Measurements from ENCODE around the gene DNAH9. TPM values are rescaled to one million over a fixed set of nuclear protein-coding genes. Genes with fewer than 3 reads are reported as not detected.

The DNAH9 gene
- total and polyA plus RNA-seq, 8 donors: 0.28 to 18.3 (median 0.42) TPM; not detected in 2

GRCh38 chr17:11638700-11639265 lies 40.5 kb downstream of the DNAH9 start:
- DNase-seq: no peak
- no peaks in the 10 kb centered on the region for H3K4me1 ChIP-seq
- no peaks in the 10 kb centered on the region for H3K36me3 ChIP-seq
- H3K27me3 ChIP-seq: no peaks in the 10 kb centered on the region
- H3K27ac ChIP-seq: no peak overlapping the region
- H3K4me3 ChIP-seq: no peak overlapping the region
- H3K9me3 ChIP-seq: no peaks in the 10 kb centered on the region
- TF ChIP-seq POLR2AphosphoS5 (IDR thresholded peaks at IDR 0.05): no peak
- no peak for TF ChIP-seq CTCF (IDR thresholded peaks at IDR 0.05)
- TF ChIP-seq POLR2A (IDR thresholded peaks at IDR 0.05): no peak
- TF ChIP-seq EP300 (IDR thresholded peaks at IDR 0.05): no peak
- WGBS, 5 donors: 61 to 86% (median 82%) methylated on average over 2 of the region's 2 CpGs
- intact Hi-C loops (cut with DNase I; ENCODE audit: low total_unique reads): no loop called here

DNA sequence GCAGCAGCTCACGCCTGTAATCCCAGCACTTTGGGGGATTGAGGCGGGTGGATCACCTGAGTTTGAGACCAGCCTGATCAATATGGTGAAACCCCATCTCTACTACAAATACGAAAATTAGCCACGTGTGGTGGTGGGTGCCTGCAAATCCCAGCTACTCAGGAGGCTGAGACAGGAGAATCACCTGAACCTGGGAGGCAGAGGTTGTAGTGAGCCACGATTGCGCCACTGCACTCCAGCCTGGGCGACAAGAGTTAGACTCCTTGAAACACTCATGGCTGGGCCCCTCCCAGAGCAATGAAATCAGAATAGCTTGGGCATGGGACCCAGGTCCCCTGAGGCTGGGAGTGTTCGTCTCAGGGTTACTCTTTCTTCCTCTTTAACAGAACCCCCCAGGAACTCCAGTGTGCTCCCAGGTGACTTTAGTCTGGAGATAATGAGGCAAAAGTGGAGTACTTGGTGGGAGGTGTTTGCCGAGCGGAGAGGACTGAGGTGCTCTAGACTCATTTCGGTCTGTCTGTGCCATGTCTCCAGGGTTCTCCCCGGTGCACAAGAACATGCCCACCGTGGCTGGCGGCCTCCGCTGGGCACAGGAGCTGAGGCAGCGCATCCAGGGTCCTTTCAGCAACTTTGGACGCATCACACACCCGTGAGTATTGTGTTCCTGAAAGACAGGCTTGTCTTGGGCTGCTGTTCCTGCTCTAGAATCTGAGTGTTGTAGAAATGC lies 41.6 kb downstream of the DNAH9 start:
- peaks cover 0 to 5% (median 0%) of the 10 kb centered on the region in 4 donors for H3K4me1 ChIP-seq
- no peak for DNase-seq
- intact Hi-C loops (cut with DNase I; ENCODE audit: low total_unique reads): no loop called here
- no peak overlapping the region for H3K4me3 ChIP-seq
- 81 to 88% (median 85%) methylated on average over 13 to 18 of the region's 18 CpGs for WGBS, 5 donors
- no peaks in the 10 kb centered on the region for H3K9me3 ChIP-seq
- H3K36me3 ChIP-seq: no peaks in the 10 kb centered on the region
- TF ChIP-seq POLR2A (IDR thresholded peaks at IDR 0.05) (no peak), EP300 (IDR thresholded peaks at IDR 0.05) (no peak), CTCF (IDR thresholded peaks at IDR 0.05) (no peak), POLR2AphosphoS5 (IDR thresholded peaks at IDR 0.05) (no peak)
- no peaks in the 10 kb centered on the region for H3K27me3 ChIP-seq
- no peak overlapping the region for H3K27ac ChIP-seq

- TF ChIP-seq POLR2AphosphoS5 (IDR thresholded peaks at IDR 0.05): no peak
- TF ChIP-seq POLR2A (IDR thresholded peaks at IDR 0.05): no peak
- TF ChIP-seq CTCF (IDR thresholded peaks at IDR 0.05): no peak
- TF ChIP-seq EP300 (IDR thresholded peaks at IDR 0.05): no peak
- H3K27me3 ChIP-seq: no peaks in the 10 kb centered on the region
- no peak overlapping the region for H3K4me3 ChIP-seq
- peaks cover 0 to 5% (median 0%) of the 10 kb centered on the region in 4 donors for H3K4me1 ChIP-seq
- H3K36me3 ChIP-seq: no peaks in the 10 kb centered on the region
- intact Hi-C loops (cut with DNase I; ENCODE audit: low total_unique reads): no loop called here
- no peaks in the 10 kb centered on the region for H3K9me3 ChIP-seq
- no peak overlapping the region for H3K27ac ChIP-seq
- 47 to 66% (median 61%) methylated on average over 2 of the region's 2 CpGs for WGBS, 5 donors
- DNase-seq: no peak
Observed at GRCh38 chr17:11640463-11640814, 42.2 kb downstream of the DNAH9 start.

DNA sequence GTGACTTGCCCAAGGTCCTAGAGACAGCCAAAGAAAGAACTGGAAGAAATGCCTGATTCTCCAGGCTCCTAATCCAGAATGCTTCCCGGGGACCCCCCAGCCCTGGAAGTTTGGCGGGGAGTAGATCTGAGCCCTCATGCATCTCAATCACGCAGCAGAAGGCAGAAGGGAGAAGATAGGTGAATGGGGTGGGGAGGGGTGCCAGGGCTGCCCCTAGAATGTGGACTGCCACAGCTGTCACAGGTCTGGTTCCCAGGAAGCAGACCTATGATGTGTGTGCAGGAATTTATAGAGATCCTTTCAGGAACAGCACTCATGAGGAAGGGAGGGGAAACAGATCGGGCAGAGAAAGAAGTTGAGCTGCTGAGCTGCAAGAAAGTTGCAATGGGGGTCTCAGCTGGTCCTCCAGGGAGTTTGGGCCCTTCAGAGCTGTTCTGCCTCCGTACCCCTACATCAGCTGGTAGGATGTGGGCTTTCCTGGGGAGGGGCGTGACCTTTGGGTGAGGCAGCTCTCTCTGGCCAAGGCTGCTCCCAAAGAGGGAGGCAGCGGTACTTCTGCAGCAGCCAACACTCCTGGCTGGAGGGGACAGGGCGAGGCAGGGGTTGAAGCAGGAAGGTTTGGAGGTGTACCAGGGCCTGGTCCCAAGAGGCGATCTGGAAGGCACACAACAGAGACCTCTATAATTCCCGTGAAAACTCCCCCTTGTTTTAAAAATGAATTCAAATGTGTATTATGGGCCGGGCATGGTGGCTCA lies 43.4 kb downstream of the DNAH9 start:
- Histone ChIP-seq H3K27ac (no peak overlapping the region), H3K36me3 (no peaks in the 10 kb centered on the region), H3K27me3 (no peaks in the 10 kb centered on the region), H3K9me3 (no peaks in the 10 kb centered on the region), H3K4me1 (peaks cover 0 to 5% (median 0%) of the 10 kb centered on the region in 4 donors), H3K4me3 (no peak overlapping the region)
- intact Hi-C loops (cut with DNase I; ENCODE audit: low total_unique reads): no loop called here
- TF ChIP-seq POLR2AphosphoS5 (IDR thresholded peaks at IDR 0.05) (no peak), EP300 (IDR thresholded peaks at IDR 0.05) (no peak)
- 75 to 83% (median 80%) methylated on average over 11 of the region's 11 CpGs for WGBS, 5 donors
- DNase-seq: no peak
